ENCODE results near the gene BCAN. TPM values are rescaled to one million over a fixed set of nuclear protein-coding genes. Genes with fewer than 3 reads are reported as not detected.
A peak's percentile ranks its signal among the peaks of the same experiment; 100 is the strongest.

The BCAN gene
- polyA plus RNA-seq, 2 of the 4 experiments (the other 2 are of a cell fraction) = not detected

DNA sequence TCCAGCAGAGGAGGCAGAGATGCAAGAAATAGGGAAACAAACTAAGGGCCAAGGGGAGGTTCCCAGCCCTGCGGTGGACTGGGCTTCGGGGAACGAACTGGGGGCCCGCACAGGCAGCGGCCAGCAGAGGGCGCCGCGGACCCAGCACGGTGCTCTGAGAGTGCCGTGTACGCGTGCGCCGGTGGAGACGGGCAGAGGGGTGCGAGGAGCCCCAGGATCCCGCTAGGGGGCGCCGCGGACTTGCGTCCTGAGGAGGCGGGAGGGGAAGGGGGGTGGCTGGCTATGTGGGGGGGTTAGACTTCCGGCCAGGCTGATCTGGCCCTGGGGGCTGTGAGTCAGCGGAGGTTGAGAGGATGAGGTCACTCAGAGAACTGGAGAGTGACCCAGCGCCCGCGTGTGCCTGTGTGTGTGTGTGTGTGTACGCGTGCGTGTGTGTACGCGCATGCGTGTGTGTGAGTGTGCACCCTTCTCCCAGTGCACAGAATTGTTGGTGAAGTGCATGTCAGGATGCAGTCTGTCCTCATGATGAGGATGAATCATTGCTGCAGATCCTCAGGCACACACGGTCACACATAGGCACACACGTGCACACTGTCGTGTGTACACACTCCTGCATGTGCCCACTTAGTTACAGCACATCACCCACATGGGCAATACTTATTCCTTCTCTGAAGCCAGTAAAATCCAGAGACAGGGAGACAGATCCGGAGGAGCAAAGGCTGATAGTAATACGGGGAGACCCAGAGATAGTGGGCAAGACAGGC is 18.3 kb downstream of the BCAN start (continued):
- TF ChIP-seq, protein P1, sequence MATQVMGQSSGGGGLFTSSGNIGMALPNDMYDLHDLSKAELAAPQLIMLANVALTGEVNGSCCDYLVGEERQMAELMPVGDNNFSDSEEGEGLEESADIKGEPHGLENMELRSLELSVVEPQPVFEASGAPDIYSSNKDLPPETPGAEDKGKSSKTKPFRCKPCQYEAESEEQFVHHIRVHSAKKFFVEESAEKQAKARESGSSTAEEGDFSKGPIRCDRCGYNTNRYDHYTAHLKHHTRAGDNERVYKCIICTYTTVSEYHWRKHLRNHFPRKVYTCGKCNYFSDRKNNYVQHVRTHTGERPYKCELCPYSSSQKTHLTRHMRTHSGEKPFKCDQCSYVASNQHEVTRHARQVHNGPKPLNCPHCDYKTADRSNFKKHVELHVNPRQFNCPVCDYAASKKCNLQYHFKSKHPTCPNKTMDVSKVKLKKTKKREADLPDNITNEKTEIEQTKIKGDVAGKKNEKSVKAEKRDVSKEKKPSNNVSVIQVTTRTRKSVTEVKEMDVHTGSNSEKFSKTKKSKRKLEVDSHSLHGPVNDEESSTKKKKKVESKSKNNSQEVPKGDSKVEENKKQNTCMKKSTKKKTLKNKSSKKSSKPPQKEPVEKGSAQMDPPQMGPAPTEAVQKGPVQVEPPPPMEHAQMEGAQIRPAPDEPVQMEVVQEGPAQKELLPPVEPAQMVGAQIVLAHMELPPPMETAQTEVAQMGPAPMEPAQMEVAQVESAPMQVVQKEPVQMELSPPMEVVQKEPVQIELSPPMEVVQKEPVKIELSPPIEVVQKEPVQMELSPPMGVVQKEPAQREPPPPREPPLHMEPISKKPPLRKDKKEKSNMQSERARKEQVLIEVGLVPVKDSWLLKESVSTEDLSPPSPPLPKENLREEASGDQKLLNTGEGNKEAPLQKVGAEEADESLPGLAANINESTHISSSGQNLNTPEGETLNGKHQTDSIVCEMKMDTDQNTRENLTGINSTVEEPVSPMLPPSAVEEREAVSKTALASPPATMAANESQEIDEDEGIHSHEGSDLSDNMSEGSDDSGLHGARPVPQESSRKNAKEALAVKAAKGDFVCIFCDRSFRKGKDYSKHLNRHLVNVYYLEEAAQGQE (IDR thresholded peaks at IDR 0.05) = no peak
- TF ChIP-seq, protein P2, sequence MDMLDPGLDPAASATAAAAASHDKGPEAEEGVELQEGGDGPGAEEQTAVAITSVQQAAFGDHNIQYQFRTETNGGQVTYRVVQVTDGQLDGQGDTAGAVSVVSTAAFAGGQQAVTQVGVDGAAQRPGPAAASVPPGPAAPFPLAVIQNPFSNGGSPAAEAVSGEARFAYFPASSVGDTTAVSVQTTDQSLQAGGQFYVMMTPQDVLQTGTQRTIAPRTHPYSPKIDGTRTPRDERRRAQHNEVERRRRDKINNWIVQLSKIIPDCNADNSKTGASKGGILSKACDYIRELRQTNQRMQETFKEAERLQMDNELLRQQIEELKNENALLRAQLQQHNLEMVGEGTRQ (IDR thresholded peaks at IDR 0.05) = peak; percentile 45; the same call in 1 of the 2 replicates
- no peak for TF ChIP-seq CBX2 (IDR thresholded peaks at IDR 0.05; ENCODE audit: borderline replicate concordance, low read depth)
- peak; percentile 44; the same call in 1 of the 2 replicates for TF ChIP-seq POLR2A (IDR thresholded peaks at IDR 0.05; ENCODE audit: low read length)
- 0 out of 2 replicates have a peak, but pooled peaks have one; percentile 76 for TF ChIP-seq MAZ (IDR thresholded peaks at IDR 0.05; ENCODE audit: borderline replicate concordance, low read depth, low read length)
- no peak for TF ChIP-seq ZNF302 (CRISPR knock-in tag; IDR thresholded peaks at IDR 0.05)
- peak; percentile 90 for TF ChIP-seq FOSB (CRISPR knock-in tag; IDR thresholded peaks at IDR 0.05)
- TF ChIP-seq EP300 (IDR thresholded peaks at IDR 0.05) = peak in 1 of 2 experiments; percentile 62; a peak in 2 of 5 replicates
- no peak for TF ChIP-seq KDM5A (IDR thresholded peaks at IDR 0.05)
- TF ChIP-seq TFCP2L1 (CRISPR knock-in tag; IDR thresholded peaks at IDR 0.05) = peak; percentile 81; the same call in 1 of the 2 replicates
- no peak for TF ChIP-seq SREBF2 (IDR thresholded peaks at IDR 0.05)
- no peak for TF ChIP-seq RFX5 (IDR thresholded peaks at IDR 0.05)
- TF ChIP-seq GATA3 (IDR thresholded peaks at IDR 0.05; ENCODE audit: borderline replicate concordance) = peak; percentile 67
- peak; percentile 87; the same call in 1 of the 2 replicates for TF ChIP-seq MYC (IDR thresholded peaks at IDR 0.05; ENCODE audit: borderline replicate concordance, low read length)
- TF ChIP-seq, protein P3, sequence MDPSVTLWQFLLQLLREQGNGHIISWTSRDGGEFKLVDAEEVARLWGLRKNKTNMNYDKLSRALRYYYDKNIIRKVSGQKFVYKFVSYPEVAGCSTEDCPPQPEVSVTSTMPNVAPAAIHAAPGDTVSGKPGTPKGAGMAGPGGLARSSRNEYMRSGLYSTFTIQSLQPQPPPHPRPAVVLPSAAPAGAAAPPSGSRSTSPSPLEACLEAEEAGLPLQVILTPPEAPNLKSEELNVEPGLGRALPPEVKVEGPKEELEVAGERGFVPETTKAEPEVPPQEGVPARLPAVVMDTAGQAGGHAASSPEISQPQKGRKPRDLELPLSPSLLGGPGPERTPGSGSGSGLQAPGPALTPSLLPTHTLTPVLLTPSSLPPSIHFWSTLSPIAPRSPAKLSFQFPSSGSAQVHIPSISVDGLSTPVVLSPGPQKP (IDR thresholded peaks at IDR 0.05; ENCODE audit: low read depth, low read length) = no peak
- peak; percentile 72; the same call in 1 of the 2 replicates for TF ChIP-seq NPAS2 (CRISPR knock-in tag; IDR thresholded peaks at IDR 0.05; ENCODE audit: borderline replicate concordance)
- peak; percentile 96 for TF ChIP-seq KDM1A (IDR thresholded peaks at IDR 0.05; ENCODE audit: low read depth)
- TF ChIP-seq ZC3H11A (IDR thresholded peaks at IDR 0.05) = no peak
- TF ChIP-seq FOSL2 (IDR thresholded peaks at IDR 0.05) = peak; percentile 78
- TF ChIP-seq FOSL2 (CRISPR knock-in tag; IDR thresholded peaks at IDR 0.05) = peak; percentile 96
- TF ChIP-seq MAFK (IDR thresholded peaks at IDR 0.05; ENCODE audit: partially characterized antibody) = peak; percentile 7
- TF ChIP-seq, protein P4, sequence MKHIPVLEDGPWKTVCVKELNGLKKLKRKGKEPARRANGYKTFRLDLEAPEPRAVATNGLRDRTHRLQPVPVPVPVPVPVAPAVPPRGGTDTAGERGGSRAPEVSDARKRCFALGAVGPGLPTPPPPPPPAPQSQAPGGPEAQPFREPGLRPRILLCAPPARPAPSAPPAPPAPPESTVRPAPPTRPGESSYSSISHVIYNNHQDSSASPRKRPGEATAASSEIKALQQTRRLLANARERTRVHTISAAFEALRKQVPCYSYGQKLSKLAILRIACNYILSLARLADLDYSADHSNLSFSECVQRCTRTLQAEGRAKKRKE (CRISPR knock-in tag; IDR thresholded peaks at IDR 0.05; ENCODE audit: low read depth) = no peak
- TF ChIP-seq HOXA7 (CRISPR knock-in tag; IDR thresholded peaks at IDR 0.05) = peak; percentile 87; the same call in 1 of the 2 replicates
- TF ChIP-seq EHMT2 (IDR thresholded peaks at IDR 0.05; ENCODE audit: low read depth) = no peak
- no peak for TF ChIP-seq NFE2L2 (conservative IDR thresholded peaks at IDR 0.05; ENCODE audit: low read length)
- no peak for TF ChIP-seq RCOR1 (IDR thresholded peaks at IDR 0.05; ENCODE audit: low read depth, low read length)
- TF ChIP-seq, protein P5, sequence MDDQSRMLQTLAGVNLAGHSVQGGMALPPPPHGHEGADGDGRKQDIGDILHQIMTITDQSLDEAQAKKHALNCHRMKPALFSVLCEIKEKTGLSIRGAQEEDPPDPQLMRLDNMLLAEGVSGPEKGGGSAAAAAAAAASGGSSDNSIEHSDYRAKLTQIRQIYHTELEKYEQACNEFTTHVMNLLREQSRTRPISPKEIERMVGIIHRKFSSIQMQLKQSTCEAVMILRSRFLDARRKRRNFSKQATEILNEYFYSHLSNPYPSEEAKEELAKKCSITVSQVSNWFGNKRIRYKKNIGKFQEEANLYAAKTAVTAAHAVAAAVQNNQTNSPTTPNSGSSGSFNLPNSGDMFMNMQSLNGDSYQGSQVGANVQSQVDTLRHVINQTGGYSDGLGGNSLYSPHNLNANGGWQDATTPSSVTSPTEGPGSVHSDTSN (IDR thresholded peaks at IDR 0.05) = no peak
- no peak for TF ChIP-seq HDAC2 (IDR thresholded peaks at IDR 0.05)
- peak; percentile 78 to 91 for TF ChIP-seq RAD21 (conservative IDR thresholded peaks at IDR 0.05 in 1 of 2, IDR thresholded peaks at IDR 0.05 in 1 of 2)
- TF ChIP-seq CHD4 (IDR thresholded peaks at IDR 0.05; ENCODE audit: borderline replicate concordance) = no peak
- TF ChIP-seq PHF8 (IDR thresholded peaks at IDR 0.05; ENCODE audit: borderline replicate concordance, low read depth) = no peak
- peak; percentile 57; the same call in 1 of the 2 replicates for TF ChIP-seq ESRRA (IDR thresholded peaks at IDR 0.05; ENCODE audit: borderline replicate concordance, low read length)
- TF ChIP-seq SMC3 (IDR thresholded peaks at IDR 0.05) = peak; percentile 96
- TF ChIP-seq, protein P6, sequence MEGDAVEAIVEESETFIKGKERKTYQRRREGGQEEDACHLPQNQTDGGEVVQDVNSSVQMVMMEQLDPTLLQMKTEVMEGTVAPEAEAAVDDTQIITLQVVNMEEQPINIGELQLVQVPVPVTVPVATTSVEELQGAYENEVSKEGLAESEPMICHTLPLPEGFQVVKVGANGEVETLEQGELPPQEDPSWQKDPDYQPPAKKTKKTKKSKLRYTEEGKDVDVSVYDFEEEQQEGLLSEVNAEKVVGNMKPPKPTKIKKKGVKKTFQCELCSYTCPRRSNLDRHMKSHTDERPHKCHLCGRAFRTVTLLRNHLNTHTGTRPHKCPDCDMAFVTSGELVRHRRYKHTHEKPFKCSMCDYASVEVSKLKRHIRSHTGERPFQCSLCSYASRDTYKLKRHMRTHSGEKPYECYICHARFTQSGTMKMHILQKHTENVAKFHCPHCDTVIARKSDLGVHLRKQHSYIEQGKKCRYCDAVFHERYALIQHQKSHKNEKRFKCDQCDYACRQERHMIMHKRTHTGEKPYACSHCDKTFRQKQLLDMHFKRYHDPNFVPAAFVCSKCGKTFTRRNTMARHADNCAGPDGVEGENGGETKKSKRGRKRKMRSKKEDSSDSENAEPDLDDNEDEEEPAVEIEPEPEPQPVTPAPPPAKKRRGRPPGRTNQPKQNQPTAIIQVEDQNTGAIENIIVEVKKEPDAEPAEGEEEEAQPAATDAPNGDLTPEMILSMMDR (IDR thresholded peaks at IDR 0.05) = peak; percentile 99

Data from A549 (cell line).